T-helper 2 cell (primary cell): ENCODE results near the gene HPSE2.
A peak's percentile ranks its signal among the peaks of the same experiment; 100 is the strongest.

Source experiments
- DNase-seq, 5 experiments: peaks; one replicate each; pipeline versions ENCODE4 v3.0.0 to v3.0.0-alpha.2; 2012 to 2022

The HPSE2 gene

DNA sequence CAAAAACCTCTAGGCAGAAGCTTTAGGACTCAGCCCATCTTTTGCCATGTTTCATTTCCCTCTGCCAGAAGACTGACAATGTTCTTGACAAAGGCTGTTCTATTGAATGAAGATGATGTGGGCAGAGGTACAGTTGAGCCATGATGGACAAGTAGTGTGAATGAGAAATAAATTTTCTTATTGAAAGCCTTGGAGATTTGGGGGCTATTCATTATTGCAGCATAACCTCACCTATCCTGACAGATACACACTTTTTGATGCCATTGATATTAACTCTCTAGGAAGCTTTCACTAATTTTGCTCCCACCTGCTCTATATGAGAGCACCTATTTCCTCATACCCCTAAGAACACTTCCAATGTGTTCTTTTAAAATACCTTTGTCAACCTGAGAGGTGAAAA lies 752.0 kb downstream of the HPSE2 start:
- DNase-seq = no peak

DNA sequence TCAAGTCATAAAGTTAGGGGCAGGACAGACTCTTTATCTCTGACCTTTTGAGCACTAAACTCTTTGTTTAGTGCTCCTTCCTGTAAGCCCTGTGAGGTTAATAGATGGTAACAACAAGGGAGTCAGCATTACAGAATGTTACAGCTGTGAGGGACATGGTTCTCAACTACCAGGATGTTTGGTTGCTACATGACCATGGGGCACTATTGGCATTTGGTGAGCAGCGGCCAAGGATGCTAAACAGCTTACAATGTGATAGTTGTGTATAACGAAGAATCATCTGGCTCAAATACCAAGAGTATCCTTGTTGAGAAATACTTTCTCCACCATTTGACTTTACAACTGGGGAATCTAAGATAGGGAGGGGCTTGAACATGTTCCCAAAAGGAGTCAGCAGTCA lies 753.6 kb downstream of the HPSE2 start:
- DNase-seq = no peak

DNA sequence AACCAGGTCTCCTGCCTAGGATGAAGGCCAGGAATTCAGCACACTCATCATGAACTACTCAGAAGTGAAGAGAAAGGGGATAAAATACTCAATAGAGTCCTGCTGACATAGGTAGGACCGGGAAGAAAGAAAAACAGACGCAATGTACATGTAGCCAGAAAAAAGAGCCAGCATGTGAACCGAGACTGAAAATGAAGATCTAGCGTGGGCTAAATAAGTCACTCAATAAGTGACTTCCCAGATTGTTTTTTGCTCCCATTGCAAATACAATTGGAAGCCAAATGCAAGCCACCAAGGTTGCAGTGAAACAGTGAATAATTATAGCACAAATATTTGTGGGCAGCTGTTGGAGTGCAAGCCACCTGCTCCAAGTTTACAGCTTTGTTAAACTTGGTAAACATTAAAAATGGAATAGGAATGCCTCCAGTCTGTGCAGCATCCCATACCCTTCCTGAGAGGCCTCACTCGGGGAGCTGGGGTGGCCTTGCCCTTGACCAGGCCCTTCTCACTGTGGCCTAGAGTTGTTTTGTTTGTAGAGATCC lies 754.2 kb downstream of the HPSE2 start:
- no peak for DNase-seq

DNA sequence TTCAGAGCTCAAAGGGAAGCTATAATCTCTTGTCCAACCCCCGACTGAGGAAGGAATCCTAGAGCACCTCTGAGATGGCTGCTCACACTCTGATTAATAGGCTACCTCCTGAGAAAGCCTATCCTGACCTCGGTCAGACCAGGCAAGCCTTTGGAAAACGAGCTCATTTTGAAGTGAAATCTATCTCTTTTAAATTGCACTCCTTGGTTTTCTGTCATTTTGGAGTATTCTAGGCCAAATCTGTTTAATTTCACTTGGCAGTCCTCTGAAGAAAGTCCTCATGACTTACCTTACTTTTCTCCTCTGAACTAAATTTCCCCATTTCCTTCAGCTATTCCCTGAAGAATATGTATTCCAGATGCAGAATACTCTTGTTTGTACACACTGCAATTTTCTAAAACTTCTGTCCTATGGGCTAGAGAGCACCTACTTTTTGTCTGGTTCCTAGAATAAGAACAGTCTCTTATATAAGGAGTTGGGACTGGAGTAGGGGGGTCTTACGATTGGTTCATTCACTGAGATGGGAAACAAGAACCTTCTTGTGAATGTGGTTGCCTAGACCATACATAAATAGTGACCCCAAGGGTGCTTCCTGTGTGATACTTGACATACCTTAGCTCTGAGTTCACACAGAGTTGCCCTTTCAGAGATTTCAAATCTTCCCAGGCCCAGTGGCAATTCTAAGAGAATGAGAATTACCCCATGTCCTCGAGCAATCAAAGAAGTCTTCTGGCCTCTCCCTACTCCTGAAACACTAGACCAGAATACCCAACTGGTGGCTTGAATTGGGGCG lies 757.0 kb downstream of the HPSE2 start:
- DNase-seq = no peak

DNA sequence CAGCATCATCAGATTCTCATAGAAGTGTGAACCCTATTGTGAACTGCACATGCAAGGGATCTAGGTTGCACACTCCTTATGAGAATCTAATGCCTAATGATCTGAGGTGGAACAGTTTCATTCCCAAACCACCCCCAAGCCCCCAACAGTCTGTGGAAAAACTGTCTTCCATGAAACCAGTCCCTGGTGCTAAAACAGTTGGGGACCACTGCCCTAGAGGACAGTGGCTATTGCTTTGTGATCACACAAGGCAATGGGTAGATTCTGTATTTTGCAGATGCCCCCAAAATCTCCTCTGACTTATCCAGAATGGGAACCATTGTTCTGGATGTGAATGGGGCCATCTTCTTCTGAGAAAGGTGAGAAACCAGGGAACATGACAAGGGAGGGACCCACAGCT lies 757.8 kb downstream of the HPSE2 start:
- no peak for DNase-seq

DNA sequence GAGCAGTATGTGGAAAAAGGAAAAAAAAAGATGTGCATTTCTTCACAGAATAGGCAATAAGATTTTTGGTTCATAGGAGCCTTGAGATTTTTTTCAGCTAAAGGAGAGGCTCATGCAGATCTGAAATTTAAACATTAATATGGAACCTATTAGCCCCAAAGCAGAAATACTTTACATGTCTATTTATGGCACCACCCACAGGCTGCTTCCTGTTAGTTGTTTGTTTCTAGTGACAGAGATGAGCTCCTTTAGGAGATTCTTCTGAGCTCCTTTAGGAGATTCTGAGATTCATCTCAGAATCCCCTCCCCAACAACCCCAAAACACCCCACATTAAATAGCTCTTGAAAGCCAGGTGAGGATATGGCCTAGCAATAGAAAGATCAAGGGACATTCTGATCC lies 761.0 kb downstream of the HPSE2 start:
- DNase-seq = no peak

DNA sequence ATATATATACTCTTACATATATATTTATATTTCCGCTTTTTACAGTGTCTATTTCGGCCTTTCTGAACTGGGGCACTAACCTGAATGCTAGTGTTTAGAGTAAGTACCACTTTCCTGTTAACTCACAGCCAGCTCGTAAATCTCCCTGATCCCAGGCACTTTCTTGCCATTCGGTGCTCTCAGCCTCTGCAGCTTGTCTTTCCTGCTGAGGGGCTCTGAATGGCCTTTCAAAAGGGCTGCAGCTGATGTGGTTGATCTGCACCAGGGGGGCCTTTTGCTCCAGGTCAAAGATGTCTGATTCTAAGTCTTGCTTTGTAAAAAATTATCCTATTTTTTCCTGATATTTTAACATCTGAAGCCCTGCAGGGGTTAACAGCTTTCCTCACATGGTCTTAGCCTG lies 763.5 kb downstream of the HPSE2 start:
- no peak for DNase-seq

DNA sequence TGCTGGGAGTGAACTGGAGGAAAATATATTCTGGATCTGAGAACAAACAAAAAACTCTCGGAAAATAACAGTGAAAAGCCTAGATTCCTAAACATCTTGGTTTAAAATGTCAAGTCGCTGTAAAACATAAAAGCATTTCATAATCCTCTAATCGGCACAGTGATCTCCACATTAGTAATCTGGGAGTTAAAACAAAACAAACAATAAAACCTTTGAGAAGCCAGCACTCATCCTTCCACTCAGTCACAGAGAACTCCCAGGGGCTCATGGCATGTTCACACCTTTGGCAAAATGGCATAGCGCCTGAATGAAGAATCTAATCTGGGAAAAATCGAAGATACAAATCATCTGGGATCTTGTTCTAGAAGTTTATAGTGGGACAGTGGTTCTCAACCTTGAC lies 764.8 kb downstream of the HPSE2 start:
- no peak for DNase-seq

DNA sequence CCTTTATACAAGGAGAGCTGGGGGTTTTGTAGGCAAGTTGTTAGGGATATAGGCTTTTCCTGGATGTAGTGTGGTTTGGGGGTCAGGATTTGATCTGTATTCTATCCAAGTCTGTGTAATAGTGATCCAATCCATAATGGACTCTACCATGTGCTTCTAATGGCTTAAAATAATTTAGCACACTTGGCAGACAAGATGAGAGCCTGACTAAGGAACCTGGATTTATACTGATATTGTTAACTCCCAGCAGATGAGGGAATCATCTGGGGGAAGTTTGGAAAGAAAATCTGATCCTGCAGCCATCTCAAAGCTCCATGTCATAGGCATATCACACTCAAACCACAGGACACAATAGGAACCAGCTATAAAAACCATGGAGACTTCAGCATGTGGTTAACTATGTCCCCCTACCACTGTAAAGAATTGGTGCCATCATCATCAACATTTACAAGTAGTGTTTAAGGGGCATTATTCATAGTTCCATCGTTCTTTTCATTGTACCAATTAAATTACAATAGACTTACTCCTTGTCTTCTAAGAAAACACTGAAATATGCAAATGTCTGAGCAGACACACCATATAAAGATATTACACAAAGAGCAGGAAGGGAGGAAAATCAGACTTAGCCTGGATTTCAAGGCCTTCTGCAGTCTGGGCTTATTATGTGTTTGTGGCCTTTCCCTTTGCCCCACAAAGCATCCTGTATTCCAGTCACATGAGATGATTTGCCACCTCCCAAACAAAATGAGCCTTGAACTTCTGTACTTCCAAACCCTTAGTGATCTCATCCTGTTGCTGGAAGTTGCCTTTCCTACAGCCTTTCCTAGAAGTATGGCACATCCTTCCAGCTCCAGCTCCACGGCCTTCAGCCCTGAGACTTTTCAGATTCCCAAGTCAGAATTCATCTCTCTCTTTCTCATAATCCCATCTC lies 766.4 kb downstream of the HPSE2 start:
- no peak for DNase-seq

DNA sequence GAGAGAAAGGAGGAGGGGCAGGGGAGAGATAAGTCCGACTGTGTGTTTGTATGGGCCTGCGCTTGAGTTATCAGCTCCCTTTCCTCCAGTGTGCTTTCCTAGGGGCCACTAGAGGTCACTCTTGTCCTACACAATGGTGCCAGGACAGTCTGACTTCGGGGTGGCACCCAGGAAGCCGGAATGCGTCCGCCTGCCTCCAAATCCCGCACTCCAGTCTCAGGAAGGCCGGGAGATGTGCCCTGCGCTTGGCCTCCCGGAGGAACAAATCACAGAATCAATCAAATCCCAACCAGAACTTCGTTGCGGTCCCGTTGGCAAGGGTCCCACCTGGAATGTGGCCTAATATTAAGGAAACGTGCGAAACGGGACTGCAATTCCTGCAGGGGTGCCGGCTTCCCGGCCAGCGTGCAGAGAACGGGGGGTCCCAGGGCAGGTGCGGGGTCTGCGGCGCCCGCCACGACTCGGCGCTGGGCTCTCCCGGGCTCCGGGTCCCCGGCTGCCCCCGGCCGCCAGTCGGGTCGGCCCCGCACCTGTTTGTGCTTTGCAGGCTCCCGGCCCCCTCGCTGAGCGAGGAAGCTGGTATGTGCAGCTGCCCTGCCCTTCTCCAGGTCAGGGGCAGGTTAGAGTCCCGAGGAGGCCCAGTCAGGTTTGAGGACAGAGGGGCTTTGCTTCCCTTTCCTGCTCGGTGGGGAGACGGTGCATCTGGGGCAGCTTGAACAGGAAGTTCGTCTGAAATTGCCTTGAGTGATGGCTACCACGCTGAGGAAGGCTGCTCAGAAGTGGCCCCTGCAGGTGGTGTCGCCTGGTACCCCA lies 767.9 kb downstream of the HPSE2 start:
- peak in 4 of 5 experiments; percentile 26 to 86 (median 46) for DNase-seq

DNA sequence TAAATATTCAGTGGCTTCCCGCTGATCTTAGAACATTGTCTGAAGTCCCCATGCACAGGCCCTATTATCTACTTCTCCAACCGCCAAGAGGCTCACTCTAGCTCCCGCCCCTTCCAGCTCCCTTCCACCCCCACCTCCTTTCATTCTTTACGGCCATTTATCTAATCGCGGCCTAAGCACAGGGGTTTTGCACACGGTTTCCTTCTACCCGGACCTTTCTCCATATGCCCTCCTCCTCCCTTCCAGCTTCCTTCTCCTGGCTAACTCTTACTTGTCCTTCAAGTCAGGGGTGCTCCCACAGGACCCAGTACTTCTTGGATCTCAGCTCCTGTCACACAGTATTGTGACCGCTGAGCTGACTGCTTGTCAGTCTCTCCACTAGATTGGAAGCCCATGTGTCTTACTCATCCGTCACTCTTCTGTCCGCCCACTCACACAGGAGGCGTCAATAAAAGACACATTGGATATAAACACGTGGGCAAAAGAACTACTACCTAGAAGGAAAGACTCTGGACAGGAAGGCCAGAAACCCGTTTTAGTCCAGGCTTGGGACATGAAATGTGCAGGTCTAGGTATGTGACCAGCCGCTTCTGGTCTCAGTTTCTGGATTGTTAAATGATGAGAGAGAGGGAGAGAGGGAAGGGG lies 768.7 kb downstream of the HPSE2 start:
- no peak for DNase-seq

DNA sequence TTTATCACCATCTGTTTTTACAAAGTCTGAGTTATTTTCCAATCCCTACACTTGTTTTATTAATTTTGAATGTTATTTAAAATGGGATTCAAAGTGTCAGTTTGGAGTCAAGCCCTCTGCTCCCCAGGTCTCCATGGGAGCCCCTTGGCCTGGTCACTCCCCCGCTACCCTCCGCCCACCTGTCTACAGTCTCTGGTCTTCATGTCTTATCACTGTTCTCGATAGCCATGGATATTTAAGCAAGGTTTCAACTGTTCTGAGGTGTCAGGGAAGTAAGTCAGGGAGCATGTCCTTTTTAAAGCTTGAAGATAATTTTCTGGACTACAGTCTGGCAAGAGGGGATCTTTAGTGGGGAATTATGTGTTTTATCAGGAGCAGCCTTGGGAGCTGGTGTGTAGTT lies 769.8 kb downstream of the HPSE2 start:
- no peak for DNase-seq

DNA sequence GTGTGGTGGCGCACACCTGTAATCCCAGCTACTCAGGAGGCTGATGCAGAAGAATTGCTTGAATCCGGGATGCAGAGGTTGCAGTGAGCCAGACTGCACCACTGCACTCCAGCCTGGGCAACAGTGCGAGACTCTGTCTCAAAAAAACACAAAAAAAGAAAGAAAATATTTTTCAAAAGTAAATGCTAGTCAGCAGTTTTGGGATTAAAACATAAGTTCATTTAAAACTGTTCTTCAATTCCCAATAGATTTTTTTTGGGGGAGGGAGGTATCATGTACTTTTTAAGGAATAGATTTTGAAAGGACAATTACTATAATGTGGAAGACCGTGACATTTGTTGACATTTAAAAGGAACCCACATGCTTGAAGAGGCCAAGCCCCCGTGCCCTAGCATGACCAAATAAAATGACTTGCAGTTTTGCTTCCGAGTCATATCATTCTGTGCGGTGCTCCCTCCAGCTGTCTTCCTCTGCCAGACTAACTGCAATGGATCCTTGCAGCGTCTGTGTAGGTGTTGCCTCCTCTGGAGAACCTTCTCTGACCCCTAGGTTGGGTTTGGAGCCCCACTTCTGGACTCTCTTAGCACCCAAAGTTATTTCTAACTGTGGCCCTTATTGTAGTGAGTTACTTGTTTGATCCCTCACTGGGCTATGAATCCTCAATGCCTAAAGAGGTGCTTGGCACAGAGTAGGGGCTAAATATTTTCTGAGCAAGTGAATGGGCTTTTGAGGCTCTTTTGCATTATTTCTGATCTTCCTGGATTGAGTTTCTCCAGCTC lies 771.5 kb downstream of the HPSE2 start:
- peak in 1 of 5 experiments; percentile 14 for DNase-seq

DNA sequence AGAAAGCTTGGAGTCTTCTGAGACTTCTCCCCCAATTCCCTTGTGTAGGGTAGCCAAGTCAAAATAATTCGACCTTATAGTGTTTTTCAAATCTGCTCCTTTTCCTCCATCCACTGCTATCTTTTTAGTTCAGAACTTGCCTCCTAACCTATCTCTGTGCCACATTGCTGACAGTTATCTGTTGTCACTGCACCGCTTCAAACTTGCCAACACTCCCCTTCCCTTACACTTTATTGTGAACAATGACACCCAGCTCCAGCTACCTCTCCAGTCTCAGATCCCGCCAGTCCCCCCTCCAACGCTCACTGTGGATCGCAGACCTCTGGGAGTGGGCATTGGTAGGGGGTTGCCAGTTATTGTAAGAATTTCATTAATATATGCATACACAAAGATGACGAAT lies 772.6 kb downstream of the HPSE2 start:
- DNase-seq = no peak

DNA sequence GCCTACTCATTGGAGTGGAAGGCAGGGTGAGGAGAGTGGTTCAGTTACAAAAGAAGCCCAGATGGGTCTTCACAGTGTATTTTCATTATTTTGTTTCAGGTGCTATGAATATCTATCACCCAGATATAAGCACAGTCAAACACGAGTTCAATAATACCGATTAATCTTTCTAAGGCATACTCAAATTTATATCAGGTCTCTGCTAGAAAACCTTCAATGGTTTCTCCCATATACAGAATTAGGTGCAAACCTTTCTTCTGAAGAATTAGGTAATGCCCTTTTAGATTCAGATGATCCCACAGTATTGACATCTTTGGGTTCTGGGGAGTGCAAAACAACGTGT lies 774.2 kb downstream of the HPSE2 start:
- no peak for DNase-seq

DNA sequence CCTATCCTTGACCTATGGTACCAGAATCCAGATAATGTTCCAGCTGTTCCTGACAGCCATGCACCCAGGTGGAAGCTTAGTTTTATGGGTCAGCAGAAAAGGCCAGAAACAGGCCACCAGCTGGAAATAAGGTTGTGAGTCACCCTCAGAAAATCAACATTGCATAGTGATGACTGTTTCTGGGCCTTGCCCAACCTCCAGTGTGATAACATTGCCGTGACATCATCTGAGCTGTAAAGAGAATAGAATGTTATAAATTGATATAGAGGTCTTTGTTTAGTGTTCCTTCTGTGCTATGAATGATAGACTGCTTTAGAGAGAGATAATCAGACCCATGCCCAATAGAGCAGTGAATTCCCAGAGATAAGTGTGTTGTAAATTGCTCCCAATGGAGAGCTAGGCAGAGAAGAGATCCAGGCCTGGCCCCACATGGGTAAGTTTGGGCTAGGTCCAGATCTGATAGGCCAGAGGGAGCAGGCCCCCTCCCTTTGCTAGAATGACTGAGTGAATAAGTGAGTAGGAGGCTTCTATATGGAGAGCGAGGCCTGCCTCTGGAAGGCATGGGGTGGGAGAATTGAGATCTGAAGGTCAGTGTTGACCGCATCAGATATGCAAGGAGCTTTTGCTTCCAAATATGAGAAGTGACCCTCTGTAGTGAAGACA lies 774.7 kb downstream of the HPSE2 start:
- no peak for DNase-seq

DNA sequence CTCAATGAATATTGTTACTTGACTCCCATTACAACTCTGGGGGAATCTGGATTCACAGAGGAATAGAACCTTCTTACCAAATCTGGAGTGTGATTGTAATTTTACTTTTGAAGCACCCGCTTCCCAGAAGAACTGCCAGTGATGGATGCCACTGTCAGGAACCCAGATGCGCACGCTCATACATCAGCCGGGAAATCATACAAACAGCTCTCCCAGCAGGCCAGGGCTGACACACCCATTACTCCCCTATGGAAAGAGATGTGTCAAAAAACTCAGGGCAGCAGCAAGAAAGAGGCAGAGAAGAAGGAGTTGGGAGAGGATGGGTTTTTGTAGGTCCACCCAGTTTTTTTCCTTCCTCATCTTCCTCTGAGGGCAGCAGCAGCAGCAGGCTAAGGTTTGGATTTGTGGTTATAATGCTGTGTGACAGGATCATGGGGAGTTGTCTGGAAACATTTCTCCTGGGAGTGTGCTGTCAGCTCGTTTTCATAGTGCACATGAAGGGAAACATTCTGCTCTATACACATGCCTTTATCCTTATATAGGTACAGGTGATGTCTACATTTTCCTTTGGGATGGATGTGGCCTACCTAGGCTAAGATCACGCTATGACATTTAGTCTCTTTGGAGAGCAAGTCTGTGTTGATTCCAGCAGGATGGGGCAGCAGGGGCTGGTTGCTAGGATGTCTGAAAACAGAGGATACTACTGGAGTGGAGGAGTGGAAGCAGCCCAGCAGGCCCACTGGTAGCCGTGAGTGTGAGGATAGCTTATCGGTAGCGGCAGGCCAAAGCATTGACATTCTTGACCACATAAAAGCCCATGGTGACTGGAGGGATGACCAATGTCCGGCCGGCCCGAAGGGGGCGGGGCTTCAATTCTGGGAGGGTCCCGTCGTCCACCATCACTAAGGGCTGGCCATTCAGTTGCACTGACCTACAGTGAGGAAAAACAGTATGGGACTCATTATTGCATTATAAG lies 776.6 kb downstream of the HPSE2 start:
- DNase-seq = no peak

DNA sequence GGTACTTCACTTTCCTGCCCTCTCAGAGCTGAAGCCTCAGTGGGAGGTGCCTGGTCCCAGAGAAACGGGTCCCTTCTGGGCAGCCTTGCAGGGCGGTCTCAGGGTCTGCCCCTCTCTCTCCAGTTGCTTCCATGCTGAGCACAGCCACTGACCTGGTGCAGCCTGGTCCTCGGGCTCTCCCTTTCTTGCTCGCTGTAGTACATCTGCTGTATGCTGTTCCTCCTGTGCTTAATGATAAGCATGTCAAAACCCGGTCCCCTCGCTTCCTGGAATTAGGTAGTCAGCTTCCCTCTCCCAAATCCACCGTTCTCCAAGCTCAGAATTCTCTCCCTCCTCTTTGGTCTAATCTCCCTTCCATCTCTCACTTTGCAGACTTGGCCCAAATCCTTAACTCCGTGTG lies 777.9 kb downstream of the HPSE2 start:
- no peak for DNase-seq

DNA sequence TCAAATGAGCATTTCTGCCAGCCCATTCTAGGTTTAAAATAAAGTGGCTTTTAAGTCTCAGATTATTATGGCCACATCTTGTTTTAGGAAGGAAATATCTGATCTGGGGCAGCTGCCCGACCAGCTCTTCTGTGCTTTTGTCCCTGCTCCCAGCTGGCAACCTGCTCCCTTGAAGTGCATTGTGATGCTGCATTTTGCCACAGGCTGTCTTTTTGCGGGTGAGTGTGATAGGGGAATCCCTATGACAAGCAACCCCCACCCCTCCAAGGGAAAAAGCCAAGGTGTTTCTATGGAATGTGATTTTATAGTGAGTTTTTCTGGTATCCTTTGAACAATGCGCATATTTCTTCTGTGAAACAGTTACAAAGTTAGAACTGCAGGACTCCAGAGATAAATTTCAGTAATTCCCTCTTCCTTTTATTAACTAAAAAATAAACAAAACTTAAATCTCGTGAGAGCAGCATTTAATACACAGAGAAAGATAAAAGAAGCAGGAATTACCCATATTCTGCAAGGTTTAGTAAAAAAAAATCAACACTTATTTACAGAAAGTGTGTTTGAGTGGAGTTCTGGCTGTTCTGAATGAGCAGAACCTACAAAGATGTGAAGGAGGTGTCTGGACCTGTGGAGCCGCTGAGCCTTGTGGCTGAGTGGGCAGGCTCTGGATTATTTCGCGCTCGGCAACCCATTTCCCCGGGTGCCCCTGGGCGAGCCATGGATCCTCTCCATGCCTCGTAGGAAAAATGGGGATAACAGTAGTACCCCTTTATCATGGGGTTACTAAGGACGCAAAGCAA lies 778.8 kb downstream of the HPSE2 start:
- no peak for DNase-seq
